Erythroblast (primary cell): Measurements from ENCODE around the gene JADE2.

ENCODE experiments used
- GATA1 ChIP-seq: IDR thresholded peaks from 2 replicates; pipeline ENCODE4 v1.6.1; 2011; ENCODE audit warnings: low read depth, mild to moderate bottlenecking, control low read depth, low read length, moderate library complexity
- POLR2A ChIP-seq: IDR thresholded peaks from 2 replicates; pipeline ENCODE4 v1.6.1; 2011; ENCODE audit warnings: mild to moderate bottlenecking, low read length

- TF ChIP-seq POLR2A: no peak
- TF ChIP-seq GATA1: no peak
Observed at GRCh38 chr5:134511796-134512660, 13.4 kb upstream of the JADE2 start.
